ENCODE measurements around the gene SMCO3. TPM values are rescaled to one million over a fixed set of nuclear protein-coding genes. Genes with fewer than 3 reads are reported as not detected.
A peak's percentile ranks its signal among the peaks of the same experiment; 100 is the strongest.

Gene SMCO3
- total and polyA plus RNA-seq, 2 of the 13 experiments (the other 11 are each of a cell fraction or from before 2014, with no cell fraction given), result 0.29 to 0.42 TPM

- intact Hi-C loops (cut with micrococcal nuclease; ENCODE audit: unreplicated experiment), result loop anchor here (1.0 to 5.0 kb wide), 5 partner anchors 34 to 151 kb away; partner anchors contain the start of gene ERP27
- no peaks in the 10 kb centered on the region for H3K9me3 ChIP-seq (ENCODE audit: low read length)
- peaks cover 43% of the 10 kb centered on the region for H3K4me1 ChIP-seq (ENCODE audit: insufficient read depth, low read length)
- H3K27ac ChIP-seq (ENCODE audit: extremely low read length, insufficient read depth, low read length), result no peak overlapping the region
- POLR2A ChIA-PET, result no interaction called here
- BruUV-seq (replicated peaks), result no TSS peak
- H3K36me3 ChIP-seq (replicated peaks in 1 of 2; ENCODE audit: control insufficient read depth in 1 of 2, insufficient read depth in 2 of 2, low read length in 2 of 2), result peaks cover 0 to 2% of the 10 kb centered on the region in 2 experiments; a peak in 1 of 5 replicates
- no peak overlapping the region for H3K4me3 ChIP-seq (replicated peaks in 1 of 3; ENCODE audit: insufficient read depth in 1 of 3, low read depth in 2 of 3, low read length in 3 of 3)
- H2AFZ ChIP-seq (ENCODE audit: low read length), result no peak overlapping the region
- DNase-seq (ENCODE audit: low spot score), result peak; percentile 56
- CTCF ChIA-PET (ENCODE audit: low intra/inter-chr PET ratio, low total read pairs), result interaction anchor here (2.2 to 2.4 kb wide), 2 partner anchors 34 to 150 kb away, joined by 6 to 21 read pairs; no protein-coding TSS in a partner anchor
- in situ Hi-C loops (cut with HindIII; ENCODE audit: extremely low pct_ligation_motif_present, low pct_unique_long_range_greater_than_20kb), result no loop called here
- peaks cover 15% of the 10 kb centered on the region for H3K79me2 ChIP-seq (ENCODE audit: insufficient read depth, low read length)
- no peaks in the 10 kb centered on the region for H4K20me1 ChIP-seq (ENCODE audit: insufficient read depth, low read length)
- 3% methylated on average over 3 of the region's 3 CpGs for WGBS (ENCODE audit: low lambda C conversion rate)
- H3K4me2 ChIP-seq (ENCODE audit: low read depth, low read length), result no peak overlapping the region
- H3K9ac ChIP-seq (ENCODE audit: insufficient read depth, low read depth, low read length), result no peak overlapping the region
- no peaks in the 10 kb centered on the region; a peak in 1 of 5 replicates for H3K27me3 ChIP-seq (ENCODE audit: control insufficient read depth in 1 of 2, insufficient read depth in 2 of 2, low read length in 2 of 2)
- no peak for ATAC-seq
- no peak for FAIRE-seq
- no peak for TF ChIP-seq PRMT3 (CRISPR knock-in tag; IDR thresholded peaks at IDR 0.05; ENCODE audit: borderline replicate concordance, low read depth)
- no peak for TF ChIP-seq NR2C2 (CRISPR knock-in tag; IDR thresholded peaks at IDR 0.05; ENCODE audit: borderline replicate concordance)
- TF ChIP-seq DPF2 (CRISPR knock-in tag; IDR thresholded peaks at IDR 0.05; ENCODE audit: borderline replicate concordance, low read depth), result no peak
- no peak for TF ChIP-seq TRIM22 (IDR thresholded peaks at IDR 0.05)
- TF ChIP-seq GPBP1L1 (CRISPR knock-in tag; IDR thresholded peaks at IDR 0.05), result no peak
- peak; percentile 76 for TF ChIP-seq SMC3 (IDR thresholded peaks at IDR 0.05; ENCODE audit: low read length)
- TF ChIP-seq MAFG (CRISPR knock-in tag; IDR thresholded peaks at IDR 0.05), result no peak
- TF ChIP-seq PCBP2 (optimal IDR thresholded peaks at IDR 0.05; ENCODE audit: low read depth, low read length, poor library complexity, severe bottlenecking), result peak; percentile 49
- TF ChIP-seq, protein P1, sequence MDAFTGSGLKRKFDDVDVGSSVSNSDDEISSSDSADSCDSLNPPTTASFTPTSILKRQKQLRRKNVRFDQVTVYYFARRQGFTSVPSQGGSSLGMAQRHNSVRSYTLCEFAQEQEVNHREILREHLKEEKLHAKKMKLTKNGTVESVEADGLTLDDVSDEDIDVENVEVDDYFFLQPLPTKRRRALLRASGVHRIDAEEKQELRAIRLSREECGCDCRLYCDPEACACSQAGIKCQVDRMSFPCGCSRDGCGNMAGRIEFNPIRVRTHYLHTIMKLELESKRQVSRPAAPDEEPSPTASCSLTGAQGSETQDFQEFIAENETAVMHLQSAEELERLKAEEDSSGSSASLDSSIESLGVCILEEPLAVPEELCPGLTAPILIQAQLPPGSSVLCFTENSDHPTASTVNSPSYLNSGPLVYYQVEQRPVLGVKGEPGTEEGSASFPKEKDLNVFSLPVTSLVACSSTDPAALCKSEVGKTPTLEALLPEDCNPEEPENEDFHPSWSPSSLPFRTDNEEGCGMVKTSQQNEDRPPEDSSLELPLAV (CRISPR knock-in tag; conservative IDR thresholded peaks at IDR 0.05; ENCODE audit: low read depth), result no peak
- TF ChIP-seq, protein P2, sequence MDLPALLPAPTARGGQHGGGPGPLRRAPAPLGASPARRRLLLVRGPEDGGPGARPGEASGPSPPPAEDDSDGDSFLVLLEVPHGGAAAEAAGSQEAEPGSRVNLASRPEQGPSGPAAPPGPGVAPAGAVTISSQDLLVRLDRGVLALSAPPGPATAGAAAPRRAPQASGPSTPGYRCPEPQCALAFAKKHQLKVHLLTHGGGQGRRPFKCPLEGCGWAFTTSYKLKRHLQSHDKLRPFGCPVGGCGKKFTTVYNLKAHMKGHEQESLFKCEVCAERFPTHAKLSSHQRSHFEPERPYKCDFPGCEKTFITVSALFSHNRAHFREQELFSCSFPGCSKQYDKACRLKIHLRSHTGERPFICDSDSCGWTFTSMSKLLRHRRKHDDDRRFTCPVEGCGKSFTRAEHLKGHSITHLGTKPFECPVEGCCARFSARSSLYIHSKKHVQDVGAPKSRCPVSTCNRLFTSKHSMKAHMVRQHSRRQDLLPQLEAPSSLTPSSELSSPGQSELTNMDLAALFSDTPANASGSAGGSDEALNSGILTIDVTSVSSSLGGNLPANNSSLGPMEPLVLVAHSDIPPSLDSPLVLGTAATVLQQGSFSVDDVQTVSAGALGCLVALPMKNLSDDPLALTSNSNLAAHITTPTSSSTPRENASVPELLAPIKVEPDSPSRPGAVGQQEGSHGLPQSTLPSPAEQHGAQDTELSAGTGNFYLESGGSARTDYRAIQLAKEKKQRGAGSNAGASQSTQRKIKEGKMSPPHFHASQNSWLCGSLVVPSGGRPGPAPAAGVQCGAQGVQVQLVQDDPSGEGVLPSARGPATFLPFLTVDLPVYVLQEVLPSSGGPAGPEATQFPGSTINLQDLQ (CRISPR knock-in tag; IDR thresholded peaks at IDR 0.05), result no peak
- TF ChIP-seq SMYD3 (CRISPR knock-in tag; IDR thresholded peaks at IDR 0.05), result no peak
- no peak for TF ChIP-seq KLF6 (CRISPR knock-in tag; IDR thresholded peaks at IDR 0.05)
- TF ChIP-seq, protein P3, sequence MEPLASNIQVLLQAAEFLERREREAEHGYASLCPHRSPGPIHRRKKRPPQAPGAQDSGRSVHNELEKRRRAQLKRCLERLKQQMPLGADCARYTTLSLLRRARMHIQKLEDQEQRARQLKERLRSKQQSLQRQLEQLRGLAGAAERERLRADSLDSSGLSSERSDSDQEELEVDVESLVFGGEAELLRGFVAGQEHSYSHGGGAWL (CRISPR knock-in tag; IDR thresholded peaks at IDR 0.05), result no peak
- TF ChIP-seq RAD21 (CRISPR knock-in tag; IDR thresholded peaks at IDR 0.05), result peak; percentile 65
- no peak for TF ChIP-seq ZNF790 (CRISPR knock-in tag; IDR thresholded peaks at IDR 0.05; ENCODE audit: borderline replicate concordance)
- no peak for TF ChIP-seq ZNF850 (CRISPR knock-in tag; conservative IDR thresholded peaks at IDR 0.05)
Measured at GRCh38 chr12:14845350-14845750, 31.4 kb upstream of the SMCO3 start.
